ENCODE measurements around the gene OR52I1.

- TF ChIP-seq CTCF (IDR thresholded peaks at IDR 0.05) (no peak), POLR2A (IDR thresholded peaks at IDR 0.05) (no peak)
Observed at GRCh38 chr11:4642043-4642442, 48.2 kb downstream of the OR52I1 start.

All from Peyer's patch (tissue), 4 donors.